GM12872 (cell line): ENCODE results near the gene NOL4L.

Source experiments
- TF ChIP-seq, protein P1 (sequence below): IDR thresholded peaks from 3 replicates; pipeline ENCODE4 v1.5.1; 2011; ENCODE audit warnings: low read depth, mild to moderate bottlenecking, low read length, moderate library complexity; ENCODE audit not compliant: insufficient read depth

The NOL4L gene

DNA sequence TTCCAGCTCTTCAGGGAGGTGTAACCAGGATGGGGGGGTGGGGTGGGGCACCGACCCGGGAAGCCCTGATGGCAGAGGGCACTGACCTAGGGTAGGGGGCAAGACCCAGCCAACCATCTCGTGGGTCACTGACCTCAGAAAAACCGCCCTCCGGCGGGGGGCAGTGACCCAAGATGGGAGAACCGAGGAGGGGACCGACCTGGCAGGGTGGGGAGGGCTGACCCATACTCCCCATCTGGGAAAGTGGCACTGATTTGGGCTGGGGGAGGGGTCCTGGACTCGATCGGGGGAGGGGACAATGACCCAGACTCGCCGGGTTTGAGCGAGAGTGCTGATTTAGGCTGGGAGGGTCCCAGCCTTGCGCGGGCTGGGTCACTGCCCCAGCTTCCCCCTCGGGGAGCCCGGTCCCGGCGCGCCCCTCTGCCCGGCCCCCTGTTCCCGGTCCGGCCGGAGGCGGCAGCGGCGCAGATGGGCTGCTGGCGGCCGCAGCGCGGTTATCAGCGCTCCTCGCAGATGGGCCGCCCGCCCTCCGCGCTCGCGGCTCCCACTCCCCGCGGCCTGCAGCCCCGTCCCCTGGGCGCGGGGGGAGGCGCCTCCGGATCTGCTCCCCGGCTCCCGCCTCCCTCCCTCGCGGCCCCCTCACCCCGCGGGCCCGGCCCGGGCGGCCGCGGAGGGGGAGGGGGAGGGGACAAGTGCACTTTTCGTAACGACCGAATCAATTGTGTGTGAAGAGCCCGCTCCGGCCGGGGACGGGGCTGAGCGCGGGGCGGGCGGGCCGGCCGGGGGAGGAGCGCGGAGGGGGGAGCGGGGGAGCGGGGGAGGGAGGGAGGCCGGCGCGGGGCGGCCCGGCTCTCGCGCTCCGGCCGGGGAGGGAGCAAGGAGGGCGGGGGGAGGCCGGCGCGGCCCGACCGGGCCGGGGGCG, 2.2 kb downstream of the NOL4L start:
- TF ChIP-seq, protein P1, sequence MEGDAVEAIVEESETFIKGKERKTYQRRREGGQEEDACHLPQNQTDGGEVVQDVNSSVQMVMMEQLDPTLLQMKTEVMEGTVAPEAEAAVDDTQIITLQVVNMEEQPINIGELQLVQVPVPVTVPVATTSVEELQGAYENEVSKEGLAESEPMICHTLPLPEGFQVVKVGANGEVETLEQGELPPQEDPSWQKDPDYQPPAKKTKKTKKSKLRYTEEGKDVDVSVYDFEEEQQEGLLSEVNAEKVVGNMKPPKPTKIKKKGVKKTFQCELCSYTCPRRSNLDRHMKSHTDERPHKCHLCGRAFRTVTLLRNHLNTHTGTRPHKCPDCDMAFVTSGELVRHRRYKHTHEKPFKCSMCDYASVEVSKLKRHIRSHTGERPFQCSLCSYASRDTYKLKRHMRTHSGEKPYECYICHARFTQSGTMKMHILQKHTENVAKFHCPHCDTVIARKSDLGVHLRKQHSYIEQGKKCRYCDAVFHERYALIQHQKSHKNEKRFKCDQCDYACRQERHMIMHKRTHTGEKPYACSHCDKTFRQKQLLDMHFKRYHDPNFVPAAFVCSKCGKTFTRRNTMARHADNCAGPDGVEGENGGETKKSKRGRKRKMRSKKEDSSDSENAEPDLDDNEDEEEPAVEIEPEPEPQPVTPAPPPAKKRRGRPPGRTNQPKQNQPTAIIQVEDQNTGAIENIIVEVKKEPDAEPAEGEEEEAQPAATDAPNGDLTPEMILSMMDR: no peak

DNA sequence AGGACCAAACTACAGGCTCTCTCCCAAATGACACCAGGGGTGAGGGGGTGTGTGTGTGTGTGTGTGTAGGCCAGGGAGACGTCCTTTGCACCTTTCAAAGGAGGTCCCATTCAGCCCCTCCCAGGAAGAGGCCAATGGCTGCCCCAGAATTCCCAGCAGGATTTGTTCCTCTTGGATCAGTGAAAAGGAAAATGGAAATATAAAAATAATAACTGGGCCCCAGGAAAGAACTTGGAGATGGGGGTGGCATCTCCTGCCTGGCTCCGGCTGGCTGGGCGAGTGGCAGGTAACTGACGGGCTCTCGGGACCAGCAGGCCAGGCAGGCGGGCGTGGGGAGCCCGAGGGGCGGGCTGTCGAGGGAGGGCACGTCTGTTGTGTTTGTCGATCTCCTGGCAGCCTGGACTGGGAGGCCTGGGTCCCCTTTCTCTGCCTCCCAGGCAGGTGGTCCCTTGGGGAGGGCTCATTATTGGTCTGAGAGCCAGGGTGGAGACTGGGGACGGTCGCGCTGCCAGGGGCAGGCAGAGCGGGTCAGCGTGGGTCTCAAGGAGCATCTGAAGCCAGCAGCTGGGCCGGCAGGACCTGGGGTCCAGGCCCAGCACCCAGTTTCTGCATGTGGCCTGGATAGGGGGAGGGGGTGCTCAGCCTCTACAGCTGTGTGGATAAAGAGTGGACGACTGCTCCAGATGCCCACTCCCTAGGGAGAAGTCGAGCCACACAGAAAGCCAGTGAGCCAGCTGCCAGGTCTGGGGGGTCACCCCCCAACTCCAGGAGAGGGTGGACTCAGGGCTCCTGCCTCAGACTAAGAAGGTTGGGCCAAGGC, 3.1 kb downstream of the NOL4L start:
- TF ChIP-seq, protein P1: no peak

DNA sequence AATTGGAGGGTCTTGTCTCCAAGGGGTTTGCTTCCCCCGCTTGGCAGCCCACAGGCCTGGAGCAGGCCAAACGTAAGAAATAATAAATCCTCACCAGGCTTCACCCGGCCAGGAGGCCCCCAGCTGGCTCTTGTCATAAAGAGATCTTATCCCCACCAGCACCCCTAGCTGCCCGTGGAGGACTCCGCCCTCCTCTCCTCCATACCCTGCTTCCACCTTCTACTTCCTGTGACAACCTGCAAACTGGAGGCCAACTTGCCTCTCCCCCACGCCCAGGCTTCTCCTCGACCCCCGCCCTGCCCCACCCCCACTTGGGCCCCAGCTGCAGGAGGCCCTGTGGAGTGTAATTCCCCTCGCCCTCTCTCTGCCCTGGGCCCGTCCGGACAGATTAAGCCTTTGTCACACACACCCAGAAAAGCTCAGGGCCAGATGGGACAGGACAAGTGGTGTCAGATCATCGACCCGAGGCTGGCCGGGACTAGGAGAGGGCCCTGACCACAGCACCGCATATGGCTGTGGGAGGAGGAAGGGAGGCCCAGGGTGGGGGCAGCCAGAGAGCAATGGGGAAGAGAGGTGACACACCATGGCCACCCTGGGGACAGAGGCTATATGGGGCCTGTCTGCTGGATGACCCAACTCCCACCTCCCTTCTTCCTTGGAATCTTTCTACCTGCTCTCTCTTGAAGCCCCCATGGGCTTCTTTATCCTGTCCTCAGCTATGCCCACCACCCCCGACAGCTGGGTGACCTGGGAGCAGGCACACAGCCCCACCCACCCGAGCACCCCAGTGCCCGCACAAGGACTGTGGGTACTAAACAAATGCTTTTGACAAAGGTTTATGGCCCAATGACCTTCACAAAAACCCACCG, 3.9 kb downstream of the NOL4L start:
- TF ChIP-seq, protein P1: no peak

DNA sequence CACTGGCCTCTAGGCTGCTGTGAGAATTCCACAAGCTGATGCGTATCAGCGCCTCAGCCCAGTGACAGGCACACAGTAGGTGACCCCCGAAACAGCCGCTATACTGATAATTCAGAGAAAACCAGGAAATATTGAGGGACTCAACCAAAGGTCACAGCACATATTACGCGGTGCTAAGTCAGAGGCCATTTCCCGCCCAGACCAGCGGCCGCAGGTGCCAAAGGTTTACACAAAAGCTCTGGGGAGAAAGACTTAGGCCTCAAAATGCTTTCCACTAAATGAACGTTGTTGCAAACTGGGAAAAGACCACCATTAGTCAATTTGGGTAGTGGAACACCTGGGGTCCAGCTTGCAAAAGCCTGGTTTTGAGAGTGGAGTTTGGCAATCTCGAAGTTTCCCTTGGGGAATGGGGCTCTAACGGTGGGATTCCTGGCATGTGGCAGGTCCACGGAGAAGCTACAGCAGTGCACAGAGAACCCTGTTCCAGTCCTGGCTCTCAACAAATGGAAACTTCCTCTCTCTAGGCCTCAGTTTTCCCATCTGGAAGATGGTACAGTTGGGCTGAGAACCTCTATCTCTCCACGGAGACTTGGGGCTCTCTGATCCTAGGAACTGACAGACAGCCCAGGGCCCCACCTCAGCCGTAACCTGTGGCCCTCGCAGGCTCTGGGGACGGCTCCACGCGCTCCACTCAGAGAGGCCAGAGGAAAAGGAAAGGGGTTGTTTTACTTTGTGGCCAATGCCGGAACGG, 4.7 kb downstream of the NOL4L start:
- TF ChIP-seq, protein P1: no peak

DNA sequence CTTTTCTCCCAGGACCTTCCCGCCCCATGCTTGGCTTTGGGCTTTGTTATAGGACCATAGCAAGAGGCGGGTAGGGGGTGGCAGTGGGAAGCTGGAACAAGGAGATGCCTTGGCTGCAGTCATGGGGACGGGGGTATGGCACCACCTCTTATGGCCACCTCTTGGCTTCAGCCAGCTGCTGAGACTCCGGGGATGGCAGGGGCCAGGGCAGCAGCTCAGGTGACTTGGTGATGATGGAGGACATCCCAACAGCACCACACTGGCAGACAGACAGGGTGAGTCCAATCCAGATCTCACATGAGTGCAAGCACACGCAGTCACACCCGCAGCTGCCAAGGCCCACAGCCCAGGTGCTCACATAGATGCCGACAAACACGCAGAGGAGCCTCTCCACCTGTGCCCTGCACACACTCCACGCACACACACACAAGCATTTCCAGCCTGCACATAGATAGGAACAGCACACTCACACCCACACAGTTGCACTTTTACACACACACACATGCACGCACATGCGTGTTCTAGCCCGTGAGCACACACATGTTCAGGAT, 6.2 kb downstream of the NOL4L start:
- TF ChIP-seq, protein P1: no peak

DNA sequence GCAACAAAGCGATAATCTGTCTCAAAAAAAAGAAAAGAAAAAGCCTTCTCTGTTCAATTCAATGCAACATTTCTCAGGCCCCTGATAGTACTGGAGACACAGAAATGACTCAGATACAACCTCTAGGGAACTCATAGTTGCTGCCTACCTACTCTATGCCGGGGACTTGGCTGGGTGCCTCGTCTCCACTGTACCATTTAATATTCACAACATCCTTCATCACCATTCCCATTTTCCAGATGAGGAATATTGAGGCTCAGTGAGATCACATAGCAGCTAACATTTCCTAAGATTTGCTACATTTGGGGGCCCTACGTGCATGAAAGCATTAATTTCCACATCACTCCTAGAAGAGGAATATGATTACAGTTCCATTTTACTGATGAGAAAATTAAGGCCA, 7.5 kb downstream of the NOL4L start:
- TF ChIP-seq, protein P1: no peak
